ENCODE results near the gene PLIN5.
"Not testable (repeated sequence)": the region's sequence is repeated elsewhere in the genome, so short reads cannot be mapped to it uniquely, and the experiment has no call there.

The PLIN5 gene

DNA sequence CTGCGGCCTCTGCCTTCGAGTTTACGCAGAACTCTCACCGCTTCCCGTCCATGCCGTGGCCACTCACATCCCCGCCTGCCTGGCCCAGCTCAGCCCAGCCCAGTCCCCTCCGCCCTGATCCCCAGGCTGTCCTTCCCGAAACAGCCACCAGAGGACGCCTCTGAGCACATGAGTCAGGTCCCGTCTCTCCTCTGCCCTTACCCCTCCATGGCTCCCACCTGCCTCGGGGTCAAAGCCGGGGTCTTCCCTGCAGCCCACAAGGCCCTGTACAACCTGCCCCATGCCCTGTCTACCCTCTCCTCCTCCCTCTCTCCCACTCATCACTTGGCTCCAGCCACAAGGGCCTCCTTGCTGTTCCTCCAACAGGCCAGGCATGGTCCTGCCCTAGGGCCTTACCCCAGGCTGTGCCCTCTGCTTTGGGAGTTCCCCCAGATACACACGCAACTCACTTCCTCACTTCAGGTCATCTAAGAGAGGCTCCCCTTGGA is 32.6 kb upstream of the PLIN5 start:
- no peak for DNase-seq (ENCODE audit: low read depth in 2 of 2)

DNA sequence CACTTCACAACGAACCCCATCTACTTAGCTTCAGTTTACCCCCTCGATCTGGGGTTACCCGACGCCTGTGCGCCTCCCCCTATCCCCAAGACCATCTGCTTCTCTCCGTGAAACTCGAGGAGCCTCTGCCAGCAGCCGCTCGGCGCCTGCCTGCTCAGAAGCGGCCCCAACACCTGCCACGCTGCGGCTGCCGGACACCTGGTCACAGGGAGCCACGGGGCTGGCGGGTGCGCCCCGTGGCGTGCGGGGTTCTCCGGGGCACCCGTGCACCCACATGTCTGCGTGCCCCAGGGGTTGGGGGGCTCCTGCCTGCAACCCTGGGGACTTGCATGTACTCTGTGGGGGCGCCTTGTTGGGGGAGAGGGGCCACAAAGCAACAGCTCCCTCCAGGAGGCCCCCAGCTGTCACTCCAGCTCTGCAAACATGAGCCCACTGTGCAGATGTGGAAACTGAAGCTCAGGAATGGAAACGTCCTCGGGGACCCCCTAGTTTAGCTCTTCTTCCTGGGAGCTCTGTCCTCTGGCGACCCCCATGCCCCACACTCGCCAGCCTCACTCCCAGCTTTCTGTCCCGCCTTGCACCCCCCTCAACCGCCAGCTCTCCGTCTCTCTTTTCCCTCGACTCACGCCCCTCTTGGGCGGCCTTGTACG is 31.5 kb upstream of the PLIN5 start:
- DNase-seq (ENCODE audit: low read depth in 2 of 2), result no peak

DNA sequence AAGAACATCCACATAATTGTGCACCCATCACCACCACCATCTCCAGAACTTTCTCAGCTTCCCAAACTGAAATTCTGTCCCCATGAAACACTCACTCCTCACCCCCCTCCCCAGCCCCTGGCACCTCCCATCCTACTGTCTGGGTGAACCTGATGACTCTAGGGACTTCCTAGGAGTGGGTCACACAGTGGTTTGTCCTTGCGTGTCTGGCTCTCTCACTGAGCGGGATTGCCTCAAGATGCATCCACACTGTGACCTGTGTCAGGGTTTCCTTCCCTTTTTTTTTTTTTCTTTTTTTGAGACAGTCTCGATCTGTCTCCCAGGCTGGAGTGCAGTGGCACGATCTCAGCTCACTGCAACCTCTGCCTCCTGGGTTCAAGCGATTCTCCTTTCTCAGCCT is 28.5 kb upstream of the PLIN5 start:
- not testable (repeated sequence) for DNase-seq (ENCODE audit: low read depth in 2 of 2)

DNA sequence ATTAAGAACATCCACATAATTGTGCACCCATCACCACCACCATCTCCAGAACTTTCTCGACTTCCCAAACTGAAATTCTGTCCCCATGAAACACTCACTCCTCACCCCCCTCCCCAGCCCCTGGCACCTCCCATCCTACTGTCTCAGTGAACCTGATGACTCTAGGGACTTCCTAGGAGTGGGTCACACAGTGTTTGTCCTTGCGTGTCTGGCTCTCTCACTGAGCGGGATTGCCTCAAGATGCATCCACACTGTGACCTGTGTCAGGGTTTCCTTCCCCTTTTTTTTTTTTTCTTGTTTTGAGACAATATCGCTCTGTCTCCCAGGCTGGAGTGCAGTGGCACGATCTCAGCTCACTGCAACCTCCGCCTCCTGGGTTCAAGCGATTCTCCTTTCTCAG is 27.1 kb upstream of the PLIN5 start:
- DNase-seq (ENCODE audit: low read depth in 2 of 2), result not testable (repeated sequence)

DNA sequence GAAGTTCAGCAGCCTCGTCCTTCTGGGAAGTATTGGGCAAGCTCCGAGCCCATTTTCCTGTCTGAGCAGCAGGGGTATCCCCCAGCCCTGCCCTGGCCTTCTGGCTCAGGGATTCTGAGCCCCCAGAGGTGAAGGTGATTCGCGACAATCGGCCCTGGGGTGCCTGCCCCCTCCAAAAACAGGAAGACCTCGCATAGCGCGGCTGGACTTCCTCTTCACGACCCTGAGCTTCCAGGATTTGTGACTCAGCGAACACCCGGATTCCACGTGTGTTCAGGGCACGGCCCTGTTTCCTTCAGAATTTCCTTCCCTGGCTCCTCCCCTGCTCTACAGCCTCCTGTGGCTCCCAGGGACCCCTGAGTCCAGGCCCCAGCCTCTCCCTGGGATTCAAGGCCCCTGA is 24.5 kb upstream of the PLIN5 start, which contains the start of gene SEMA6B:
Gene SEMA6B (minus strand): TSS at position 116 of the 400 bp plus-strand sequence. CDS start 1,227 bp downstream, outside the sequence.
- DNase-seq (ENCODE audit: low read depth in 2 of 2), result no peak

DNA sequence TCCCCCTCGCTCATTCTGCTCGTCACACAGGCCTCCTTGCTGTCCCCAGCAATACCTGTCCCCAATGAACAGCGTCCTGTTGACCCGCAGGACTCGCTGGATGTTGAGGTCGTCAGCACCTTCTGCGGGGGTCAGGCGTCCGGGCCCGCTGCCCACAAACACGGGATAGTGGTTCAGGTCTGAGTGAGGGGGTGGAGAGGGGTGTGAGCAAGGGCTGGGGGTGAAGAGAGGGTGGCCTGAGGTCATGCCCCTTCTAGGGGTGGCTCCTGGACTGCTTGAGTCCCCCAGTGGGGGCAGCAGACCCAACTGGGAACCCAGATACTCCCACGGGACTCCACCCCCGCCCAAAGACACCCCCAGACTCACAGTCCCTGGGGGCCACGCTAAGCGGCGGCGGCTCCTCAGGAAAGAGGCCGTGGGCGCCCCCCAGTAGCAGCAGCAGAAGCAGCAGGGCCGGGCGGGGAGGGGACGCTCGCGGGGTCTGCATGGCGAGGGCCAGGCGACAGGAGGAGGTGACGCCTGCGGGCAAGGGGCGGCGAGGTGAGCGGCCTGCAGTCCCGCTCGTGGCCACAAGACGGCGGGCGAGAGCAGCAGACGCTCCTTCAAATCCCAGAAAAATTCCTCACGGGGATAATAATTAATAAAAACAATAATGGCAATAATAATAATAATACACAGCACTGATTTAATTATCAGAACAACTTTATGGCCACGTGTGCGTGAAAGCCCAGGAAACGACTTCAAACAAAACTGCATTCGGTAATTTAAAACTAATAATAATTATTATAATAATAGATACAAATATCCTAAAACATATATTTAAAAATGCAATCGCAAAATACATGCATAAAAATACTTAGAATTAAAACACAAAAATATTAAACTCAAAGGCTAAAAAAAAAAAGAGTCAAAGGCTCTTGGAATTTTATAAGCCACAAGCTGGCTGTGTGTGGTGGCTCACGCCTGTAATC is 23.2 kb upstream of the PLIN5 start:
- no peak for DNase-seq (ENCODE audit: low read depth in 2 of 2)

DNA sequence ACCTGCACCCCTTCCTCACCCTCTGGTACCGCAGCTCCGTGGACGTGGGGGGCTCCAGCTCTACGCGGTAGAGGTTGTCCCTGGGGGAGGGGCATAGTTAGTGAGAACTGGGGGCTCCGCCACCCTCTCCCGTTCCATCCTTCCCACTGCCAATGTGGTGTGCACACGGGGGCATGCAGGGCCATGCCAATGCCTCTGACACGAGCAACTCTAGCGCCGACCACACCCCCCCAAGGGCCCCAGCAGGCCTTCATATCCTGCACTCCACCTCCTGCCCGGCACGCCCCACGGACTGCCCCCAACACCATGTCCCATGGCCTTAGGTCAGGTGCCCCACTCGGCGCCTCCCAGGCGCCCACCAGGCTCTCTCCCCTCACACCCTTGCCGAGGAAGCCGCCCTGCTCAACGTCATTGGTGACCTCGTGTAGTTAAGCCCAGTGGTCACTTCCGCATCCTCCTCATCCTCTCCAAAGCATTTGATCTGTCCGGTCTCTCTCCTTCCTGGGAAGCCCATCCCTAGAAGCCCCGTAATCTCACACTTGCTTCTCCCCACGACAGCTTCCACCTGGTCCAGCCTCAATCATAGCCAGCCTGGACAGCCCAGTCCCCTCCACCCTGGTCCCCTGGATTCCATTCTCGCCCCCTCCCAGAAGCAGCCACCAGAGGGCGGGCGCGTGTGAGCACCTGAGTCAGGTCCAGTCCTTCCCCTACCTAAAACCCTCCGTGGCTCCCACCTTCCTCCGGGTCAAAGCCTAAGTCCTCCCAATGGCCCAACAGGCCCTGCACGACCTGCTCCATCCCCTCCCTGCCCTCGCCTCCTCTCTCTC is 22.3 kb upstream of the PLIN5 start:
- no peak for DNase-seq (ENCODE audit: low read depth in 2 of 2)

DNA sequence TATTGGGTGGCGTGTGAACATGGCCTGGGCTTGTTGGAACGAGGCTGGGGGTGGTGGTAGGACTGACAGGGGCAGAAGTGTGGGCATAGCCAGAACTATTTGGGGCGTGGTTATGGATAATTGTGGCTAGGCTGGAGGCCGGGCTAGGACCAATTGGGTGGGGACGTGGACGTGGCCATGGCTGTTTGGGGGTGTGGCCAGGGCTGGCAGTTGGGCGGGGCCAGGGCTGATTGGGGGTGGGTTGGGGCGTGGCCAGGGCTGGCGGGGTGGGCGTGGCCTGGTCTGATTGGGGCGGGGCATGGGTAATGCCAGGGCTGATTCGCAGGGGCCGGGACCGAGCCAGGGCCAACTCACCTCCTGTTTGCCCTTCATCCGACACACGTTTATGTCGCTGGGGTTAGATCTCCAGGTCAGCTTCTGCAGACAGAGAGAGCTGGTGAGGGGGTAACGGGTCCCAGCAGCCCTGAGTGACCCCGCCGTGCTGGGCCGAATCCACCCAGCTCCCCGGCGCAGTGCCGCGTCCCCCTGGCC is 21.6 kb upstream of the PLIN5 start:
- no peak for DNase-seq (ENCODE audit: low read depth in 2 of 2)

DNA sequence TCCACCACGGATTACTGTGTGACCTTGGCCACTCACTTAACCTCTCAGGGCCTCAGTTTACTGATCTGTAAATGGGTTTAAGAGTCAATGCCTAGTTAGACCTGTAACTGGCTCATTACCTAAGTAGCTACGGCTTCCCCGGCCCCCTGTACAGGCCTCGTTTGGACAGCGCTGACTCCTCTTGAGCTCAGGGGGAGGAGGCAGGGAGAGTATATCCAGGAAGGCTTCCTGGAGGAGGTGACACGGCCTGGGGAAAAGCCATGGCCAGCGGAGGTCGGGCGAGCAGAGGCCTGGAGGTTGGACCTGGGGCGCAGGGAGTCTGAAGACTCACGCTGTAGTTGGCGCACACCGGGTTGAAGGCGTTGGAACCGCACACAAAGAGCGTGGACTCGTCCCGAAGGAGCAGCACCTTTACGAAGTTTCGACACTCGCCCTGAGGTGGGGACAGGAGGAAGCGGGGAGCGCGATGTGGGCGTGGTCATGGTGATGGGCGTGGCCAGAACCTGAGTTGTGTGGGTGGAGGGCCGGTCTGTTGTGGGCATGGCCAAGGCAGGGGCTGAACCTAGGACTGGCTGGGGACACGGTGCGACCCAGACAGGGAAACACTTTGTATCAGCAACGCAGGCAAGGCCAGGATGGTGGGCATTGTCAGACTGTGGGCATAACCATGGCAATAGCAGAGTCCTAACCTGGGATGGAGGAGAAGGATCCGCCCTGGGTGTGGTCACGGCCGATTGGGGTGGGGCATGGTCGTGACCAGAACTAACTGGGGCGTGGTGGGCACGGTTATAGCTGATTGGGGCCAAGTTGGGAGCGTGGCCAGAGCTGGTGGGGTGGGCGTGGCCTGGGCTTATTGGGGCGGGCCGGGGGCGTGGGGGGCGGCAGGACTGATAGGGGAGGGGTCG is 20.9 kb upstream of the PLIN5 start:
- no peak for DNase-seq (ENCODE audit: low read depth in 2 of 2)

DNA sequence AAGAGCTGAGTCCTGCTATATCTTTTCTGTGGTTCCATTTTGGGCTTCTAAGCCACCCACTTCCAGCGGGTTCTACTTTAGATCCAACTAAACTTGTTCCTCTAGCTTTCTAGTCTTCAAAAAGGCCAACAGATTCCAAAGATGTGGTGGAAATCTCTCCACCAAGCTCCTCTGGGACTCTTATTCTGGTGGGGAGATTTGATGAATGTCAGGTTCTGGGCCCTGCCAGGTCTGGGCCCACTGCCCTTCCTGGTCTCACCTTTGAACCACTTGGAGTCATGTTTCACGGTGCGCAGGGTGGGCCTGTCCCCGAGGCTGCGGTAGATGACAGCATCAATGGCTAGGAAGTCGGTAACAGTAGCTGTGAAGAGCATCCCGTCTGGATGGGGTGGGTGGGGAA is 19.7 kb upstream of the PLIN5 start:
- no peak for DNase-seq (ENCODE audit: low read depth in 2 of 2)

DNA sequence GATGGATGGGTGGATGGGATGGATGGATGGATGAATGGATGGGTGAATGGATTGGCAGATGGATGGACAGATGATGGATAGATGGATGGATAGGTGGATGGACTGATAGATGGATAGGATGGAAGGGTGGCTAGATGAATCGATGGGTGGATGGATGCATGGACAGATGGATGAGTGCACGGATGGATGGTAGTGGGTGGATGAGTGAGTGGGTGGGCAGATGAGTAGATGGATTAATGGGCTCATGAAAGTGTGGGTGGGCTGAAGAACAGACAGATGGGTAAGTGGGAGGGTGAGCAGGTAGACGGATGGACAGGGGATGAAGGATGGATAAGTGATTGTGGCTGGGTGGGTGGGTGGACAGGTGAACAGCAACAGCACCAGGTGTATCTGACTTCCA is 18.8 kb upstream of the PLIN5 start:
- no peak for DNase-seq (ENCODE audit: low read depth in 2 of 2)

DNA sequence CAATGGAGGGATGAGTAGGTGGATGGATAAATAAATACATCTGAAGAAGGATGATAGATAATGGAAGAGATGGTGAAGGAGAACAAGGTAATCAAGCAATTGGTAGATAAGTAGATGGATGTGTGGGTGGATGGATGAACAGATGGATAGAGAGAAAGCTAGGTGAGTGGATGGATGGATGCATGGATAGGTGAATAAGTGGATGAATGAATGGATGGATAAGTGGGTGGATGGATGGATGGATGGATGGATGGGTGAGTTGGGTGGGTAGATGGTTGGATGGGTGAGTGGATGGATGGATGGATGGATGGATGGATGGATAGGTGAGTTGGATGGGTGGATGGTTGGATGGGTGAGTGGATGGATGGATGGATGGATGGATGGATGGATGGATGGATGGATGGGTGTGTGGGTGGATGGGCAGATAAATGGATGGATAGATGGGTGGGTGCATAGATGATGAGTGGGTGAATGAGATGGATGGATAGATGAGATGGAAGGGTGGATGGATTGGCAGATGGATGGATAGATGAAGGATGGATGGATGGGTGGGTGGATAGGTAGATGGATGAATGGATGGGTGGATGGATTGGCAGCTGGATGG is 18.2 kb upstream of the PLIN5 start:
- DNase-seq (ENCODE audit: low read depth in 2 of 2), result no peak

DNA sequence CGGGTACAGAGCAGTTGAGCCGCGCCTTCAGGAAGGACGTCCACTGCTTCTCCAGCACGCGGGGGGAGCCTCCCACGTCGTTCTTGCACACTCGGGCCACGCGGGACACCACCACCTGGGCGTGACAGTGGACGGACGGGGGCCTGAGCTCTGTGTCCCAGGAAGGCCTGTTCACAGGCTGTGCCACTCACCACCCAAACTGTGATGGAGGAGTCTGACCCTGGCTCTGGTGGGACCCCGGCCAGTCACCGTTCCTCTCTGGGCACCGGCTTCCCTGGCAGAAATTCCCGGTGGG is 17.4 kb upstream of the PLIN5 start:
- no peak for DNase-seq (ENCODE audit: low read depth in 2 of 2)

DNA sequence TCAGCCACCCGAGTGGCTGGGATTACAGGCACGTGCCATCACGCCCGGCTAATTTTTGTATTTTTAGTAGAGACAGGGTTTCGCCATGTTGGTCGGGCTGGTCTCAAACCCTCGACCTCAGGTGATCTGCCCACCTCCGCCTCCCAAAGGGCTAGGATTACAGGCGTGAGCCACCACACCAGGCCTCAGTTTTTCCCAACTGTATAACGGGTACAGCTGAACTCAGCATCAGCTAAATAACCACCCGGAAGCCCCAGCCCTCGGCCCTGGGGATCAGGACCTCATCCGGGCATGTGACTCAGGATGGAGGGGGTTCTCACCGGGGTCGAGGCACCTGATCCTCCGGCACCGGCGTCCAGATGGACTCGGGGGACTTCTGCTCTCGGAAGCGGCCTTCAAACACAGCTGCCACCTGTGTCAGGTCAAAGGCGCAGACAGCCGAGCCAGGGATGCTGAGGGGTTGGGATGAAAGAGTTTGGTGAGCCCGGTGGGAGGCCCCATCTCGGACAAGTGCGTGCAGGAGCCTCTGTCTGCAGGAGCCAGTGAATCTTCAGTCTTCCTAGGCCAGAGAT is 15.5 kb upstream of the PLIN5 start:
- DNase-seq (ENCODE audit: low read depth in 2 of 2), result no peak

DNA sequence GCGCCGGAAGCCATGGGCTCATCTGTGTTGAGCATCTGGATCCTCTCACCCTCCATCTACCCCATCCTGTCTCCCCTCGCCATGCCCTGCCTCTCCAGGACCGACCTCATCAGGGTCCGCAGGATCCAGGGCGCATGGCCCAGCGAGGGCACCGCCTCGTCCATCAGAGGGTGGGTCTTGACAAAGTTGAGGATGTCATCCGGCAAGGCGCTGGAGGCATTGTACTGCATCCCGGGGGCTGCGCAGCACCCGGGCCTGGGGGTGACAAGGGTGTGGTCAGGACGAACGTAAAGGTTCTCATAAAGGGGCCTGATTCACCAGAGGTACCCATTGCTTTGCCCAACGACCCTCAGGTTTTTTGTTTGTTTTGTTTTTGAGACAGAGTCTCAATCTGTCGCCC is 15.0 kb upstream of the PLIN5 start:
- DNase-seq (ENCODE audit: low read depth in 2 of 2), result no peak

DNA sequence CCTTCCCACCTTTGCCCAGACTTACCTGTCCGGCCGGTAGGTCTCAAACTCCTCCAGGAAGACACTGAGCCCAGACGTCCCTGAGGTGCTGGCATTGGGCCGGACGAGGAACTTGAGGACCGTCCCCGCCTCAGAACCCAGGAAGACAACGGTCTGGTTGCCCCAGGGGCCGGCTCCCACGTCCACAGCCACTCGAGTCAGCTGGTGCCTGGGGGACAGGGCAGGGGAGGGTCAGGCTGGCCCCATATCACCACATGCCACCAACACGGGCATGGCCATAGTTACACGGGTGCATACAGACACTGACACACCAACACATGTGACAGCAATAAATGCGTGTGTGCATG is 13.2 kb upstream of the PLIN5 start:
- DNase-seq (ENCODE audit: low read depth in 2 of 2), result no peak

DNA sequence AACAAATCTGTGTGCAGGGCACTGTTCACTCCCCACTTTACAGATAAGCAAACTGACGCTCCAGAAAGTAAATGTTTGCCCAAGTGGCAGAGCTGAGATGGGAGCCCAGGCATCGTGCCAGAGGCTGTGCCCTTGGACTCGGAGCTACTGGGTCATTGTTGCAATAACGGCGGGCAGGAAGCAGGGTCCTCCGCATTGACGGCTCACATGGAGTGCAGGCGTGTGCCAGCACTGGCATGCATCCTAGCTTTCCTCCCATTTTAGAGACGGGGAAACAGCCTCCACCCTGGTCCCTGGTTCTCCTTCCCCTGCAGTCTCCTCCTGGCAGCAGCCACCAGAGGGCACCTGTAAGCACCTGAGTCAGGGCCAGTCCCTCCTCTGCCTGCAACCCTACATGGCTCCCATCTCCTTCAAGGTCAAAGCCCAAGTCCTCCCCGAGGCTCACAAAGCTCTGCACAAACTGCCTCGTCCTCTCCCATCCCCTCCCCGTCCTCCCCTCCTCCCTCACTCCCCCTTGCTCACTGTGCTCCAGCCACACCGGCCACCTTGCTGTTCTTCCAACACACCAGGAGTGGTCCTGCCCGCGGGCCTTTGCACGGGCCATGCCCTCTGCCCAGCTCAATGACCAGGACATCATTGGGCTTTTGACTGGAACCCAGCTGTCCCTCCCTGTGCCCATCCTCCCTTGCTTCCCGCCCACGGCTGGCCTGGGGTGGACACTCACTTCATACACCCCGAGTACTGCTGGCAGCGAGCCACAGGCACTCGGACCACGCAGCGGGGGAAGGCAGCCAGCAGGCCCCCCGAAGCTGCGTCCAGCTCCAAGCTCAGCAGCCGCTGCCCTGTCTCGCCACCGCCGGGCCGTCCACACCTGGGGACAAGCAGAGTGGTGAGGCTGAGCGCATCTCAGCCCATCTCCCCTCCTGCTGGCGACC is 12.5 kb upstream of the PLIN5 start:
- DNase-seq (ENCODE audit: low read depth in 2 of 2), result no peak

DNA sequence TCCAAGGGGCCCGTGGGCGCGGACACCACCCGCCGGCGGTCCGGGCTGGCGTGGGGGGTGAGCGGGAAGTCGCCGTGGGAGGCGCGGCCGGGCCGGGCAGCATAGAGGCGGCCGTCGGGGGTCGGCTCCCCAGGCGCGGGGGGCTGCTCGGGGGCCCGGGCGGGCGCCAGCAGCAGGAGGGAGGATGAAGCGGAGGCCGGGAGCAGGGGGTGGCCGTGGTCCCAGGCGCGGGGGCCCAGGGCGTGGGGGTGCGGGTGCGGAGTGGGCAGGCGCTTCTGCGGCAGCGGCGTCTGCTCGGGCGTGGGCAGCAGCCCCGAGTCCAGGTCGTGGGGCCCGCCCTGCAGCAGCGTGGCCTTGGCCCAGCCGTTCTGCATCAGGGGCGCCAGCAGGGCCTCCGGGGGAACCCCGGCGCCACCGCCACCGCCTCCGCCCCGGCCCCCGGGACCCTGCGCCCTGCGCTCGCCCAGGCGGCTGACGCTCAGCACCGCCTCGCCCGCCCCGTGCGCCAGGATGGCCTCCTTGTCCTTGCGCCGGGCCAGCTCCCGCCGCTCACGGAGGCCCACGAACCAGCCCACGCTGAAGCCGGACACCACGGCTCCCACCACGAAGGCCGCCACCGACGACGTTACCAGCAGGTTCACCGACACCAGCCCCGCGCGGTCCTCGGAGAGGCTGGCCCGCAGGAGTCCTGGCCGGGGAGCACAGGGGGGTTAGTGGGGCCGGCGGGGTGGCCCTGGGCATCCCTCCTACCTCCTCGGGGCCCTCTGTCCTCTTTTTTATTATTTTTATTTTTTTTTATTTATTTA is 9.0 kb upstream of the PLIN5 start:
- no peak for DNase-seq (ENCODE audit: low read depth in 2 of 2)

All from fibroblast of skin of left quadriceps (primary cell).